HCT116 (cell line): ENCODE results near the gene GNB4.

Experiments used
- CEBPB ChIP-seq: IDR thresholded peaks from 2 replicates; pipeline ENCODE4 v1.6.1; 2012; ENCODE audit warnings: low read depth
- CTCF ChIP-seq, 3 experiments: fragments of 200-600 bp in 1 of 3; sonication (generic) in 1 of 3; IDR thresholded peaks in 2 of 3; conservative IDR thresholded peaks in 1 of 3; 2 replicates each; pipeline ENCODE4 v1.5.1; 2012 to 2017; ENCODE audit warnings: low read depth in 2 of 3, low read length in 2 of 3, antibody characterized with exemption in 1 of 3, borderline replicate concordance in 1 of 3, control low read depth in 1 of 3, mild to moderate bottlenecking in 1 of 3, mixed read lengths in 1 of 3, mixed run types in 1 of 3, moderate library complexity in 1 of 3; ENCODE audit not compliant: insufficient read depth in 1 of 3
- ELF1 ChIP-seq: IDR thresholded peaks from 2 replicates; pipeline ENCODE4 v1.6.1; 2012; ENCODE audit warnings: low read depth, borderline replicate concordance
- EZH2 ChIP-seq: fragments of 200-600 bp; sonication (generic); IDR thresholded peaks from 2 replicates; pipeline ENCODE4 v1.6.1; 2017; ENCODE audit warnings: antibody characterized with exemption, mixed run types
- JUND ChIP-seq: IDR thresholded peaks from 2 replicates; pipeline ENCODE4 v1.6.1; 2012
- MAX ChIP-seq: IDR thresholded peaks from 2 replicates; pipeline ENCODE4 v1.6.1; 2012
- POLR2A ChIP-seq: IDR thresholded peaks from 2 replicates; pipeline ENCODE4 v1.7.0; 2011; ENCODE audit warnings: borderline replicate concordance; ENCODE audit not compliant: insufficient read depth, insufficient read length; ENCODE audit errors: extremely low read depth
- POLR2AphosphoS5 ChIP-seq: IDR thresholded peaks from 2 replicates; pipeline ENCODE4 v1.6.1; 2011; ENCODE audit warnings: mild to moderate bottlenecking, low read depth, low read length, moderate library complexity
- REST ChIP-seq: IDR thresholded peaks from 2 replicates; pipeline ENCODE4 v1.6.1; 2012; ENCODE audit warnings: low read depth
- SP1 ChIP-seq: IDR thresholded peaks from 2 replicates; pipeline ENCODE4 v1.6.1; 2012; ENCODE audit warnings: low read depth
- SRF ChIP-seq: IDR thresholded peaks from 2 replicates; pipeline ENCODE4 v1.6.1; 2012; ENCODE audit warnings: low read depth
- YY1 ChIP-seq: IDR thresholded peaks from 2 replicates; pipeline ENCODE4 v1.6.1; 2011; ENCODE audit warnings: low read length, low read depth, moderate library complexity, mild to moderate bottlenecking; ENCODE audit not compliant: insufficient replicate concordance; ENCODE audit errors: extremely low read depth
- ZFX ChIP-seq: fragments of 450-650 bp; IDR thresholded peaks from 2 replicates; pipeline ENCODE4 v1.6.1; 2017

GRCh38 chr3:179401561-179401960, 49.7 kb downstream of the GNB4 start:
- TF ChIP-seq CTCF (IDR thresholded peaks at IDR 0.05 in 2 of 3, conservative IDR thresholded peaks at IDR 0.05 in 1 of 3; ENCODE audit: borderline replicate concordance in 1 of 3, insufficient read depth in 1 of 3, low read depth in 2 of 3, low read length in 2 of 3), result no peak
- TF ChIP-seq YY1, result no peak
- TF ChIP-seq ZFX, result no peak
- no peak for TF ChIP-seq POLR2AphosphoS5
- TF ChIP-seq POLR2A, result no peak
- no peak for TF ChIP-seq EZH2
- TF ChIP-seq SRF, result no peak
- TF ChIP-seq REST, result no peak
- TF ChIP-seq JUND, result no peak
- TF ChIP-seq ELF1, result no peak
- TF ChIP-seq SP1, result no peak
- TF ChIP-seq MAX, result no peak
- no peak for TF ChIP-seq CEBPB
